Endodermal cell (in vitro differentiated cells): ENCODE data around the gene MORC4. TPM values are rescaled to one million over a fixed set of nuclear protein-coding genes. Genes with fewer than 3 reads are reported as not detected.
A peak's percentile ranks its signal among the peaks of the same experiment; 100 is the strongest.

Experiments used
- DNase-seq: peaks from one replicate; pipeline ENCODE4 v3.0.0-alpha.2; 2017
- H3K27ac ChIP-seq: 2 replicates; pipeline ENCODE4 v1.5.1; 2013; ENCODE audit warnings: mild to moderate bottlenecking, low read depth, low read length, moderate library complexity
- H3K27me3 ChIP-seq: 2 replicates; pipeline ENCODE4 v1.6.1; 2013; ENCODE audit warnings: mild to moderate bottlenecking, low read length, moderate library complexity; ENCODE audit not compliant: insufficient read depth, control insufficient read depth, poor library complexity, severe bottlenecking
- H3K36me3 ChIP-seq: 2 replicates; pipeline ENCODE4 v1.7.0; 2013; ENCODE audit warnings: mild to moderate bottlenecking, low read length, moderate library complexity; ENCODE audit not compliant: control insufficient read depth, insufficient read depth
- H3K4me1 ChIP-seq: one replicate; pipeline ENCODE4 v1.7.0; 2013; ENCODE audit warnings: low read length; ENCODE audit not compliant: control insufficient read depth, insufficient read depth
- H3K4me3 ChIP-seq: 2 replicates; pipeline ENCODE4 v1.5.1; 2013; ENCODE audit warnings: mild to moderate bottlenecking, low read length, moderate library complexity
- H3K9ac ChIP-seq: 2 replicates; pipeline ENCODE4 v1.6.1; 2013; ENCODE audit warnings: mild to moderate bottlenecking, low read length, moderate library complexity; ENCODE audit not compliant: poor library complexity, severe bottlenecking; ENCODE audit errors: extremely low read depth
- H3K9me3 ChIP-seq: 2 replicates; pipeline ENCODE4 v1.6.1; 2013; ENCODE audit warnings: mild to moderate bottlenecking, low read length, moderate library complexity; ENCODE audit not compliant: control insufficient read depth
- H3K27ac Mint-ChIP-seq: 2 replicates; pipeline ENCODE4 v1.8.0; 2020; ENCODE audit warnings: mixed read lengths
- H3K27me3 Mint-ChIP-seq: 2 replicates; pipeline ENCODE4 v1.8.0; 2021; ENCODE audit warnings: mild to moderate bottlenecking, mixed read lengths; ENCODE audit not compliant: insufficient read depth
- H3K36me3 Mint-ChIP-seq: 2 replicates; pipeline ENCODE4 v1.8.0; 2020; ENCODE audit warnings: low read depth, mixed read lengths
- H3K4me1 Mint-ChIP-seq: 2 replicates; pipeline ENCODE4 v1.8.0; 2020; ENCODE audit warnings: mixed read lengths
- H3K4me3 Mint-ChIP-seq: 2 replicates; pipeline ENCODE4 v1.8.0; 2020; ENCODE audit warnings: mild to moderate bottlenecking, moderate library complexity, mixed read lengths
- H3K9me3 Mint-ChIP-seq: 2 replicates; pipeline ENCODE4 v1.8.0; 2020; ENCODE audit warnings: mild to moderate bottlenecking, mixed read lengths
- WGBS, 2 experiments: methylation state at CpG; one replicate each; pipeline versions ENCODE4 v1.1.5 to v1.1.7; 2013; ENCODE audit warnings: missing lambda C conversion rate in 2 of 2, mixed read lengths in 1 of 2; ENCODE audit not compliant: insufficient coverage in 1 of 2, insufficient read length in 1 of 2; 5-methylcytosine and 5-hydroxymethylcytosine counted together
- total RNA-seq, 2 donors: library from RNA; stranded (reverse); fragmentation: NEBNext Ultra II Directional in 1 of 2; extraction: Animal tissue kit (Norgen Biotek cat#: 25700) in 1 of 2; gene quantifications; 2 replicates in 1 of 2; 3 replicates in 1 of 2; pipeline ENCODE4 v1.2.1, GENCODE V29; 2021
- TF ChIP-seq, protein P1 (sequence below): fragments of 200-600 bp; sonication (generic); conservative IDR thresholded peaks from 2 replicates; pipeline ENCODE4 v1.5.0; 2021; ENCODE audit warnings: antibody characterized with exemption, mild to moderate bottlenecking

MORC4 gene
- total RNA-seq, 2 donors from 2014 or later = 3.4 TPM

DNA sequence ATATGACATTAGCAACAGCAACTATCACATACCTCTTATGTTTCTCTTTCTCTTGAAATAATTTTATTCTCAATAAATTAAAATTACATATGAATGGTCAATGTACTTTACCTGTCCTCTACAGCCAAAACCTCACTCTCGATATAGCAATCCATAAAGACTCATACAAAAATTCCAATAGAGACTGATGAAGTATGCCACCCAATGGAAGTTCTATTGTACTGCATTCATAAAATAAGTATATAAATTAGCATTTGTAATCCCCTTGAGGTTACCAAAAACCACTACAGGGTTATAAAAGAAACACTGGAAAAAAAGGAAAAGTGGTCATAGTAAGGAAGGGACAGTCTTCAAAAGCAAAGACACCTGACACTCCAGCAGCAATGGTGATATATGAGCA lies 47.0 kb downstream of the MORC4 start:
- no peaks in the 10 kb centered on the region for H3K36me3 Mint-ChIP-seq
- Histone ChIP-seq H3K4me3 (no peak overlapping the region), H3K27ac (no peak overlapping the region), H3K36me3 (no peaks in the 10 kb centered on the region), H3K9ac (no peak overlapping the region), H3K27me3 (no peaks in the 10 kb centered on the region), H3K9me3 (no peaks in the 10 kb centered on the region), H3K4me1 (no peaks in the 10 kb centered on the region)
- WGBS, 2 experiments = no CpG with 5 or more reads among the region's 1 CpG
- TF ChIP-seq, protein P1, sequence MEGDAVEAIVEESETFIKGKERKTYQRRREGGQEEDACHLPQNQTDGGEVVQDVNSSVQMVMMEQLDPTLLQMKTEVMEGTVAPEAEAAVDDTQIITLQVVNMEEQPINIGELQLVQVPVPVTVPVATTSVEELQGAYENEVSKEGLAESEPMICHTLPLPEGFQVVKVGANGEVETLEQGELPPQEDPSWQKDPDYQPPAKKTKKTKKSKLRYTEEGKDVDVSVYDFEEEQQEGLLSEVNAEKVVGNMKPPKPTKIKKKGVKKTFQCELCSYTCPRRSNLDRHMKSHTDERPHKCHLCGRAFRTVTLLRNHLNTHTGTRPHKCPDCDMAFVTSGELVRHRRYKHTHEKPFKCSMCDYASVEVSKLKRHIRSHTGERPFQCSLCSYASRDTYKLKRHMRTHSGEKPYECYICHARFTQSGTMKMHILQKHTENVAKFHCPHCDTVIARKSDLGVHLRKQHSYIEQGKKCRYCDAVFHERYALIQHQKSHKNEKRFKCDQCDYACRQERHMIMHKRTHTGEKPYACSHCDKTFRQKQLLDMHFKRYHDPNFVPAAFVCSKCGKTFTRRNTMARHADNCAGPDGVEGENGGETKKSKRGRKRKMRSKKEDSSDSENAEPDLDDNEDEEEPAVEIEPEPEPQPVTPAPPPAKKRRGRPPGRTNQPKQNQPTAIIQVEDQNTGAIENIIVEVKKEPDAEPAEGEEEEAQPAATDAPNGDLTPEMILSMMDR = peak; percentile 63
- no peaks in the 10 kb centered on the region for H3K27me3 Mint-ChIP-seq
- DNase-seq = no peak
- no peak overlapping the region for H3K4me3 Mint-ChIP-seq
- no peak overlapping the region for H3K27ac Mint-ChIP-seq
- peaks cover 29% of the 10 kb centered on the region for H3K9me3 Mint-ChIP-seq
- H3K4me1 Mint-ChIP-seq = no peaks in the 10 kb centered on the region

DNA sequence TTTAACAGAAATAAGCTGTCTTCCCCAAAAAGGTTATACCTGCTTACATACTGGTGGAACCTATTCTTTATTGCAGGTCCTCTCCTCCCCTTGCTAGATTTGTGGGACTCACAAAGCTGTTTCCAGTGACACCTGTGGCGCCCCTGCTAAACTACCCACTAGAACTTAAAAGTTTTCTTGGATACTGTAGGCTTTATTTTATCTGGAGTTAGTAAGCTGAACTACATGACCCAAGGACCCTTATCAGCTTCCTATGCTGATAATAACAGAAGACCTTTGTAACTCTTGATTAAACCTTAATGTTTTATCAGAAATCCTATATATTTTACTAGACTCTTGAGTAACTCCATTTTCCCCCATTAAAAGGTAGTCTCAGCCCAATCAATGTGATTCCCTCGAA lies 47.5 kb downstream of the MORC4 start:
- Histone ChIP-seq H3K27ac (no peak overlapping the region), H3K9ac (no peak overlapping the region), H3K4me1 (no peaks in the 10 kb centered on the region), H3K36me3 (no peaks in the 10 kb centered on the region), H3K27me3 (no peaks in the 10 kb centered on the region), H3K4me3 (no peak overlapping the region), H3K9me3 (no peaks in the 10 kb centered on the region)
- Mint-ChIP-seq H3K27me3 (no peaks in the 10 kb centered on the region), H3K27ac (no peak overlapping the region), H3K4me1 (no peaks in the 10 kb centered on the region), H3K36me3 (no peaks in the 10 kb centered on the region), H3K4me3 (no peak overlapping the region), H3K9me3 (peaks cover 25% of the 10 kb centered on the region)
- TF ChIP-seq, protein P1 = no peak
- 92% methylated on average over 1 of the region's 2 CpGs; no CpG with 5 or more reads in 1 of the 2 experiments for WGBS, 2 experiments
- no peak for DNase-seq

DNA sequence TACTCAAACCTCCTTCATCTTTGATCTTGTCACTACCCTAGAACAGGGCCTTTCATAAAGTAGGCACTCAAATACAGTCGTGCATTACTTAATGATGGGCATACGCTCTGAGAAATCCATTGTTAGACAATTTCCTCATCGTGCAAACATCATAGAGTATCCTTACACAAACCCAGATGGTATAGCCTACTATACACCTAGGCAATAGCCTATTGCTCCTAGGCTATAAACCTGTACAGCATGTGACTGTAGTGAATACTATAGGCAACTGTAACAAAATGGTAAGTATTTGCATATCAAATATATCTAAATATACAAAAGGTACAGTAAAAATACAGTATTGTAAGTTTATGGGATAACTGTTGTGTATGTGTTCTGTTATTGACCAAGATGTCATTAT lies 47.9 kb downstream of the MORC4 start:
- Mint-ChIP-seq H3K4me3 (no peak overlapping the region), H3K27ac (no peak overlapping the region), H3K36me3 (no peaks in the 10 kb centered on the region), H3K4me1 (no peaks in the 10 kb centered on the region), H3K27me3 (no peaks in the 10 kb centered on the region), H3K9me3 (peaks cover 28% of the 10 kb centered on the region)
- WGBS, 2 experiments = 90% methylated on average over 3 of the region's 3 CpGs; no CpG with 5 or more reads in 1 of the 2 experiments
- DNase-seq = no peak
- H3K9me3 ChIP-seq = no peaks in the 10 kb centered on the region
- H3K9ac ChIP-seq = no peak overlapping the region
- H3K27ac ChIP-seq = no peak overlapping the region
- no peak overlapping the region for H3K4me3 ChIP-seq
- TF ChIP-seq, protein P1 = no peak
- H3K36me3 ChIP-seq = no peaks in the 10 kb centered on the region
- no peaks in the 10 kb centered on the region for H3K27me3 ChIP-seq
- no peaks in the 10 kb centered on the region for H3K4me1 ChIP-seq
